Measurements from ENCODE around the gene GLRA3.
"Not testable (repeated sequence)": the region's sequence is repeated elsewhere in the genome, so short reads cannot be mapped to it uniquely, and the experiment has no call there.

- TF ChIP-seq CTCF, EZH2 (IDR thresholded peaks at IDR 0.05): not testable (repeated sequence)
Observed at GRCh38 chr4:174778274-174778986, 50.6 kb downstream of the GLRA3 start.

Data from neural progenitor cell (in vitro differentiated cells).